IMR-90 (cell line): ENCODE results near the gene RC3H1. TPM values are rescaled to one million over a fixed set of nuclear protein-coding genes. Genes with fewer than 3 reads are reported as not detected.

ENCODE experiments used
- ATAC-seq: fragments of 200-7000 bp; cut with Tn5 transposase; 2 replicates; pipeline ENCODE4 v1.9.1; 2020; ENCODE audit warnings: low read depth, mild to moderate bottlenecking, moderate library complexity
- BruUV-seq: library from RNA; stranded (reverse); fragments of 400-500 nt; replicated peaks from 2 replicates; lab custom pipeline; 2021; lab: Mats Ljungman, UMichigan
- CTCF ChIA-PET: fragments of 300-600 bp; formaldehyde crosslinking; extraction: SDS; loops from one replicate; lab custom pipeline; 2021; ENCODE audit warnings: antibody characterized with exemption; lab: Yijun Ruan, JAX
- POLR2A ChIA-PET: fragments of 300-600 bp; sonication (Branson Sonifier 250); formaldehyde crosslinking; loops from one replicate; lab custom pipeline; 2022; ENCODE audit warnings: antibody characterized with exemption; ENCODE audit not compliant: unreplicated experiment; lab: Charles Lee
- DNase-seq: peaks from one replicate; pipeline ENCODE4 v3.0.0; 2013
- H2AFZ ChIP-seq: replicated peaks from 2 replicates; pipeline ENCODE3; 2013; ENCODE audit warnings: low read length, mild to moderate bottlenecking; ENCODE audit not compliant: poor library complexity
- H2AK5ac ChIP-seq: 2 replicates; pipeline ENCODE4 v1.6.1; 2013; ENCODE audit warnings: low read depth, low read length, inconsistent platforms
- H2AK9ac ChIP-seq: replicated peaks from 2 replicates; pipeline ENCODE3; 2013; ENCODE audit warnings: mild to moderate bottlenecking, low read depth, low read length, moderate library complexity; ENCODE audit not compliant: poor library complexity
- H2BK120ac ChIP-seq: 2 replicates; pipeline ENCODE4 v1.6.1; 2013; ENCODE audit warnings: low read depth, low read length, inconsistent platforms
- H2BK15ac ChIP-seq: 3 replicates; pipeline ENCODE4 v1.6.1; 2013; ENCODE audit warnings: low read depth, low read length, inconsistent platforms
- H2BK20ac ChIP-seq: 2 replicates; pipeline ENCODE4 v1.6.1; 2013; ENCODE audit warnings: low read depth, mild to moderate bottlenecking, inconsistent platforms, low read length, moderate library complexity
- H2BK5ac ChIP-seq: 2 replicates; pipeline ENCODE4 v1.6.1; 2013; ENCODE audit warnings: mild to moderate bottlenecking, low read depth, low read length, inconsistent platforms; ENCODE audit not compliant: poor library complexity, severe bottlenecking
- H3K14ac ChIP-seq: replicated peaks from 2 replicates; pipeline ENCODE4 v1.6.1; 2013; ENCODE audit warnings: low read depth, low read length, inconsistent platforms
- H3K18ac ChIP-seq: 2 replicates; pipeline ENCODE4 v1.6.1; 2013; ENCODE audit warnings: low read depth, low read length, control low read depth
- H3K23ac ChIP-seq: 2 replicates; pipeline ENCODE4 v1.6.1; 2013; ENCODE audit warnings: low read depth, low read length, inconsistent platforms
- H3K27ac ChIP-seq: 2 replicates; pipeline ENCODE4 v1.5.1; 2013; ENCODE audit warnings: mild to moderate bottlenecking, control low read depth, low read length; ENCODE audit not compliant: insufficient read depth
- H3K27me3 ChIP-seq: 2 replicates; pipeline ENCODE4 v1.6.1; 2013; ENCODE audit warnings: low read length; ENCODE audit not compliant: control insufficient read depth, insufficient read depth
- H3K36me3 ChIP-seq: 2 replicates; pipeline ENCODE4 v1.6.1; 2013; ENCODE audit warnings: low read length, mixed read lengths; ENCODE audit not compliant: control insufficient read depth, insufficient read depth
- H3K4ac ChIP-seq: 2 replicates; pipeline ENCODE4 v1.6.1; 2013; ENCODE audit warnings: low read depth, low read length, inconsistent platforms
- H3K4me1 ChIP-seq: 2 replicates; pipeline ENCODE4 v1.6.1; 2013; ENCODE audit warnings: low read length, mixed read lengths; ENCODE audit not compliant: control insufficient read depth, insufficient read depth
- H3K4me2 ChIP-seq: 2 replicates; pipeline ENCODE4 v1.6.1; 2013; ENCODE audit warnings: low read depth, mild to moderate bottlenecking, control low read depth, low read length, moderate library complexity
- H3K4me3 ChIP-seq: 2 replicates; pipeline ENCODE4 v1.5.1; 2013; ENCODE audit warnings: low read depth, mild to moderate bottlenecking, control low read depth, low read length, moderate library complexity; ENCODE audit not compliant: insufficient read depth
- H3K56ac ChIP-seq: 2 replicates; pipeline ENCODE4 v1.6.1; 2013; ENCODE audit warnings: low read length, inconsistent platforms; ENCODE audit not compliant: insufficient read depth; ENCODE audit errors: extremely low read depth
- H3K79me1 ChIP-seq, 2 experiments: 2 replicates each; pipeline ENCODE4 v1.6.1; 2013; ENCODE audit warnings: low read length in 2 of 2, inconsistent platforms in 1 of 2, low read depth in 1 of 2
- H3K9ac ChIP-seq: 2 replicates; pipeline ENCODE4 v1.6.1; 2013; ENCODE audit warnings: low read depth, low read length, control low read depth
- H3K9me1 ChIP-seq: 2 replicates; pipeline ENCODE4 v1.6.1; 2013; ENCODE audit warnings: low read length, inconsistent platforms; ENCODE audit not compliant: insufficient read depth
- H3K9me3 ChIP-seq: 2 replicates; pipeline ENCODE4 v1.6.1; 2013; ENCODE audit warnings: low read length; ENCODE audit not compliant: control insufficient read depth, insufficient read depth
- H4K20me1 ChIP-seq: 2 replicates; pipeline ENCODE4 v1.6.1; 2013; ENCODE audit warnings: low read length, inconsistent platforms; ENCODE audit not compliant: insufficient read depth
- H4K5ac ChIP-seq: 2 replicates; pipeline ENCODE4 v1.6.1; 2013; ENCODE audit warnings: mild to moderate bottlenecking, low read depth, low read length, control low read depth
- H4K8ac ChIP-seq, 2 experiments: 2 replicates each; pipeline ENCODE4 v1.6.1; 2013; ENCODE audit warnings: low read depth in 2 of 2, low read length in 2 of 2, control low read depth in 1 of 2, inconsistent platforms in 1 of 2
- H4K91ac ChIP-seq: 2 replicates; pipeline ENCODE4 v1.6.1; 2013; ENCODE audit warnings: low read depth, low read length, inconsistent platforms; ENCODE audit not compliant: insufficient read depth
- BHLHE40 ChIP-seq: fragments of 150-350 bp; IDR thresholded peaks from 2 replicates; pipeline ENCODE4 v1.6.1; 2016; ENCODE audit warnings: mild to moderate bottlenecking, low read depth, low read length
- CEBPB ChIP-seq: IDR thresholded peaks from 2 replicates; pipeline ENCODE4 v1.6.1; 2012; ENCODE audit warnings: low read depth, low read length, improper control_type of control experiment
- CHD1 ChIP-seq: IDR thresholded peaks from 2 replicates; pipeline ENCODE4 v1.6.1; 2012; ENCODE audit warnings: low read depth, low read length, improper control_type of control experiment
- MAZ ChIP-seq: IDR thresholded peaks from 2 replicates; pipeline ENCODE4 v1.6.1; 2012; ENCODE audit warnings: low read depth, mild to moderate bottlenecking, low read length, improper control_type of control experiment, moderate library complexity, borderline replicate concordance
- NFE2L2 ChIP-seq: fragments of 150-350 bp; IDR thresholded peaks from 2 replicates; pipeline ENCODE4 v1.6.1; 2016; ENCODE audit warnings: low read depth, mild to moderate bottlenecking, low read length
- RAD21 ChIP-seq: IDR thresholded peaks from 2 replicates; pipeline ENCODE4 v1.6.1; 2012; ENCODE audit warnings: low read length, improper control_type of control experiment
- RCOR1 ChIP-seq: IDR thresholded peaks from 2 replicates; pipeline ENCODE4 v1.6.1; 2012; ENCODE audit warnings: mild to moderate bottlenecking, low read length, improper control_type of control experiment; ENCODE audit not compliant: insufficient replicate concordance
- RFX5 ChIP-seq: IDR thresholded peaks from 2 replicates; pipeline ENCODE4 v1.8.0; 2012; ENCODE audit warnings: low read depth, mild to moderate bottlenecking, low read length, moderate library complexity
- SMC3 ChIP-seq: fragments of 150-350 bp; IDR thresholded peaks from 2 replicates; pipeline ENCODE4 v1.6.1; 2016; ENCODE audit warnings: low read depth, mild to moderate bottlenecking, antibody characterized with exemption, low read length, moderate library complexity
- dilution Hi-C: fragments of 300-500 bp; cut with HindIII; formaldehyde crosslinking; loops from one replicate; pipeline ENCODE4 v1.14.3; 2018; ENCODE audit warnings: low sequenced_read_pairs; ENCODE audit not compliant: unreplicated experiment
- in situ Hi-C: fragments of 300-500 bp; cut with MboI; formaldehyde crosslinking; loops from 3 replicates; pipeline ENCODE4 v1.14.3; 2019; ENCODE audit warnings: low sequenced_read_pairs, inconsistent platforms, mixed read lengths
- intact Hi-C: fragments of 100-400 bp; cut with micrococcal nuclease; formaldehyde crosslinking; loops from 2 replicates; pipeline ENCODE4 v1.10.0; 2022
- polyA plus RNA-seq, 3 experiments: library from polyadenylated mRNA; depleted of rRNA; stranded (reverse); fragments of >200 nt; gene quantifications; 2 replicates each; pipeline ENCODE4 v1.2.3, GENCODE V29; 2012; ENCODE audit warnings: low replicate concordance in 1 of 3
- total RNA-seq: library from RNA; depleted of rRNA; stranded (reverse); fragments of >200 nt; gene quantifications from 2 replicates; pipeline ENCODE4 v1.2.3, GENCODE V29; 2012
- TF ChIP-seq, protein P1 (sequence below): fragments of 150-350 bp; IDR thresholded peaks from 2 replicates; pipeline ENCODE4 v1.6.1; 2017; ENCODE audit warnings: mild to moderate bottlenecking, antibody characterized with exemption, low read length, low read depth

RC3H1 gene
- total and polyA plus RNA-seq, 2 of the 4 experiments (the other 2 are of a cell fraction), result 5.1 to 39.3 TPM

DNA sequence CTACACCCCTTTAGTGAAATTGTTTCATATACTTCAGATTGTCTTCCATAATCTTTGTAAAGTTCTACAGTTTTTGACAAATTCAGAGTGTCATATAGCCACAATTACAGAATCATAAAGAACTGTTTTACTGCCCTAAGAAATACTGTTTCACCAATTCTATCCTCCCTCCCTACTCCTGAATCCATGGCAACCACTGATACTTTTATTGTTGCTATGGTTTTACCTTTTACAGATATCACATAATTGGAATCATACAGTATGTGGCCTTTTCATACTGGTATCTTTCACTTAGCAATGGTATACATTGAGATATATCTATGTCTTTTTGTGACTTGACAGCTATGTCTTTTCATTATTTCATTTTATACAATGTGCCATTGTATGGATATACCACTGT lies 34.1 kb downstream of the RC3H1 start:
- Histone ChIP-seq H3K4me1 (no peaks in the 10 kb centered on the region), H3K9me3 (no peaks in the 10 kb centered on the region), H3K4me2 (no peak overlapping the region), H3K56ac (no peak overlapping the region), H3K27ac (no peak overlapping the region), H3K9me1 (peaks cover 3% of the 10 kb centered on the region; the same call in 1 of the 2 replicates), H2AK5ac (no peak overlapping the region), H4K91ac (no peak overlapping the region), H3K9ac (no peak overlapping the region), H3K14ac (no peak overlapping the region), H3K4me3 (no peak overlapping the region), H4K8ac (no peak overlapping the region), H3K23ac (no peak overlapping the region), H4K20me1 (peaks cover 9% of the 10 kb centered on the region; the same call in 1 of the 2 replicates), H2AK9ac (no peak overlapping the region), H2BK120ac (no peak overlapping the region), H3K4ac (no peak overlapping the region), H2BK20ac (no peak overlapping the region), H3K27me3 (no peaks in the 10 kb centered on the region), H4K5ac (no peak overlapping the region), H3K18ac (no peak overlapping the region), H3K79me1 (peaks cover 22 to 39% of the 10 kb centered on the region in 2 experiments), H2BK15ac (no peak overlapping the region), H2BK5ac (no peak overlapping the region), H3K36me3 (peaks cover 30% of the 10 kb centered on the region), H2AFZ (no peak overlapping the region)
- CTCF ChIA-PET, result no interaction called here
- ATAC-seq (no peak), DNase-seq (no peak)
- TF ChIP-seq, protein P1, sequence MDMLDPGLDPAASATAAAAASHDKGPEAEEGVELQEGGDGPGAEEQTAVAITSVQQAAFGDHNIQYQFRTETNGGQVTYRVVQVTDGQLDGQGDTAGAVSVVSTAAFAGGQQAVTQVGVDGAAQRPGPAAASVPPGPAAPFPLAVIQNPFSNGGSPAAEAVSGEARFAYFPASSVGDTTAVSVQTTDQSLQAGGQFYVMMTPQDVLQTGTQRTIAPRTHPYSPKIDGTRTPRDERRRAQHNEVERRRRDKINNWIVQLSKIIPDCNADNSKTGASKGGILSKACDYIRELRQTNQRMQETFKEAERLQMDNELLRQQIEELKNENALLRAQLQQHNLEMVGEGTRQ, result no peak
- TF ChIP-seq NFE2L2 (no peak), CEBPB (no peak), RAD21 (no peak), BHLHE40 (no peak), RFX5 (no peak), SMC3 (no peak), CHD1 (no peak), MAZ (no peak), RCOR1 (no peak)
- intact Hi-C loops (no loop called here), in situ Hi-C loops (no loop called here), dilution Hi-C loops (no loop called here)
- POLR2A ChIA-PET, result no interaction called here
- no TSS peak for BruUV-seq
